GM18867 (cell line): Measurements from ENCODE around the gene CBR3.
"Not testable (repeated sequence)": the region's sequence is repeated elsewhere in the genome, so short reads cannot be mapped to it uniquely, and the experiment has no call there.

Experiments used
- ATAC-seq: cut with Tn5 transposase; IDR thresholded peaks from one replicate; pipeline ENCODE4 v1.9.1; 2021; ENCODE audit warnings: mild to moderate bottlenecking, moderate library complexity; ENCODE audit not compliant: unreplicated experiment

Gene CBR3

GRCh38 chr21:36134803-36135390 lies at the start of gene CBR3:
Gene CBR3 (plus strand): TSS chr21:36135079. CDS start chr21:36135193, 114 bp downstream.
- ATAC-seq, result no peak

- ATAC-seq, result no peak
These were observed 47.3 kb upstream of the CBR3 start for GRCh38 chr21:36087362-36088138.

- no peak for ATAC-seq
These were observed 44.9 kb upstream of the CBR3 start for GRCh38 chr21:36089946-36090345.

GRCh38 chr21:36092681-36093080 lies 42.2 kb upstream of the CBR3 start:
- ATAC-seq, result no peak

GRCh38 chr21:36093512-36093911 lies 41.4 kb upstream of the CBR3 start:
- no peak for ATAC-seq

GRCh38 chr21:36096398-36097290 lies 38.2 kb upstream of the CBR3 start:
- ATAC-seq, result no peak

GRCh38 chr21:36097427-36098181 lies 37.3 kb upstream of the CBR3 start:
- ATAC-seq, result no peak

GRCh38 chr21:36098182-36098532 lies 36.7 kb upstream of the CBR3 start:
- no peak for ATAC-seq

GRCh38 chr21:36099000-36099399 lies 35.9 kb upstream of the CBR3 start:
- no peak for ATAC-seq

GRCh38 chr21:36099695-36100211 lies 35.1 kb upstream of the CBR3 start:
- not testable (repeated sequence) for ATAC-seq

- no peak for ATAC-seq
These were observed 33.8 kb upstream of the CBR3 start for GRCh38 chr21:36100971-36101641.

- no peak for ATAC-seq
These were observed 31.4 kb upstream of the CBR3 start for GRCh38 chr21:36103434-36103833.

GRCh38 chr21:36104317-36105300 lies 30.3 kb upstream of the CBR3 start:
- ATAC-seq, result no peak

GRCh38 chr21:36105327-36105842 lies 29.5 kb upstream of the CBR3 start:
- no peak for ATAC-seq

- ATAC-seq, result no peak
These were observed 25.0 kb upstream of the CBR3 start for GRCh38 chr21:36109868-36110267.

GRCh38 chr21:36111238-36111637 lies 23.6 kb upstream of the CBR3 start:
- no peak for ATAC-seq

GRCh38 chr21:36113647-36114428 lies 21.0 kb upstream of the CBR3 start:
- ATAC-seq, result no peak

- ATAC-seq, result no peak
These were observed 19.6 kb upstream of the CBR3 start for GRCh38 chr21:36115138-36115730.
